GM10266 (cell line): Measurements from ENCODE around the gene PIM3.

ENCODE experiments used
- DNase-seq: peaks from one replicate; pipeline ENCODE4 v3.0.0; 2012; ENCODE audit errors: extremely low spot score
- CTCF ChIP-seq: IDR thresholded peaks from 2 replicates; pipeline ENCODE4 v1.5.1; 2012; ENCODE audit warnings: mild to moderate bottlenecking, low read depth; ENCODE audit not compliant: control insufficient read depth, insufficient read depth; ENCODE audit errors: missing control alignments

The PIM3 gene

GRCh38 chr22:49968313-49968830 is 7.8 kb downstream of the PIM3 start:
- DNase-seq: no peak
- no peak for TF ChIP-seq CTCF

DNA sequence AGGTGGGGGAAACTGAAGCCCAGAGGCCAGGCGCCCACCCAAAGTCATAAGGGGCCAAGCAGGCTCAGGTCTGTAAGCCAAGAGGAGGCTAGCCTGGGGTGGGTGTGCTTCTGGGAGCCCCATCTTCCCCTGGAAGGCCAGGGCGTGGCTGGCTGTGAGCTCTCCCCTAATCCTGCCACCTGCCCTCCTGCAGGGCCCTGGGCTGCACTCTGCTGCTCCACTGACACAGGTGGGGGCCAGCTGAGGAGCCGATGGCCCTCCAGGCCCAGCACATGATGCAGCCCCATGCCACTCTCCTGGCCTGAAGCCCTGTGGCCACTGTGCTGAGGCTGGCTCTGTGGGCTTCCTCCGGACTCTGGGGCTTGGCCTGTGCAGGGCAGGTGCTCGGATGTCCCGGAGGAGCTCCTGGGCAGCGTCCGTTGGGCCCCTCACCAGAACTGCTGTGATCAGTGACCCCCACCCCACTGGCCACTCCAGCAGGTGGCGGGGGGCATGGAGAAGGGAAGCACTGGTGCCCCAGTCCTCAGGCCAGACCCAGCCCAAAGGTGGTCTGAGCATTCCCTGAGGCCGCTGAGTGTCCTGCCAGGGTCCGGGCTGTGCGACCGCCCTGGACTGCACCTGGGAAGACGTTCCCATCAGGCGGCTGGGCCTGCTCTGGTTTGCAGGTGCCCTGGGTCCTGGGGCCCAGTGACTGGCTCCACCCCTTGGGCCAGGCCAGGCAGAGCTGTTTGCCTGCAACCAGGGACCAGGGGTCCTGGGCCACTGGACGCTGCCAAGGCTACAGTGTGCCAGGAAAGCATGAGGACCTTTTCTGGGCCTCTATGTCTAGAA is 8.5 kb downstream of the PIM3 start:
- DNase-seq: no peak
- no peak for TF ChIP-seq CTCF

DNA sequence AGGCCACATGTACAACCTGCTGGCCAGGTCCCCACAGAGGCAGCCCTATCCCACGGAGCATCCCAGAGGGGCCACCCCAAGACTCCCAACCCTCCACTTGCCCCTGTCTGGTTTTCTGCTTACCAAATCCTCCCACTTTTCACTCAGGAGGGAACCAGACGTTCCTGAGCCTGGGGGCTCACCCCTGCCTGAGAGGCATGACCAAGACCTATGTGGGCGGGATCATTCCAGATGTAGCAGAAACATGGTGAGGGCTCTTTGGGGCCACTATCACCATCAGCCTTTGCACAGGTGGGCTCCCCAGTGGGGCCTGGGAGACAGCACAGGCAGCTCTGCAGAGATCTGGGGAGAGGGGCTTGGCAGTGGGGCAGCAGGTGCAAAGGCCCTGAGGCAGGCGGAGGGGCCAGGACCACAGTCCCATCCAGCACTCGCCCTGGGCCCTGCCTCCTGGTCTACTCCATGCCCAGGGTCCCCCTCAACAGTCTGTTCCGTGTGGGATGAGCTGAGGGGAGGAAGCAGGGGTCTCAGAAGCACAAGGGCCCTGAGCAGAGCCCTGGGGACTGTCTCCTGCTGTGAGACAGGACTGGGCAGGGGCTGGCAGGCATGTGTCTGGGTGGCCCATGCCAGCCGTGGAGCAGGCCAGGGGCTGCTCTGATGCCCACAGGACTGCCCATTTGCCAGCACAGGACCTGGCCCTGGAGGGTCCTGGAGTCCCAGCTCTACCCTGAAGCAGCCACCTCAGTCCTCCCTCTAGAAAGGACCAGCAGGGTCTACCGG is 9.4 kb downstream of the PIM3 start:
- no peak for TF ChIP-seq CTCF
- DNase-seq: no peak

GRCh38 chr22:49970528-49971231 is 10.1 kb downstream of the PIM3 start:
- no peak for TF ChIP-seq CTCF
- DNase-seq: peak; percentile 92

- no peak for TF ChIP-seq CTCF
Measured at GRCh38 chr22:49971232-49972162, 10.9 kb downstream of the PIM3 start.

More at GRCh38 chr22:49971232-49972162, 10.9 kb downstream of the PIM3 start:
- peak; percentile 67 for DNase-seq
